Liver (tissue), 9 donors: Measurements from ENCODE around the gene CPA5. TPM values are rescaled to one million over a fixed set of nuclear protein-coding genes. Genes with fewer than 3 reads are reported as not detected.

Experiments
- DNase-seq: peaks from one replicate; pipeline ENCODE4 v3.0.0-alpha.2; 2017; ENCODE audit warnings: low spot score
- H3K27ac ChIP-seq, 2 donors: one replicate each; pipeline ENCODE4 v1.7.0; 2013; ENCODE audit warnings: inconsistent platforms in 2 of 2, low read length in 2 of 2, control low read depth in 1 of 2, low read depth in 1 of 2, mild to moderate bottlenecking in 1 of 2
- H3K27me3 ChIP-seq, 4 donors: one replicate each; pipeline versions ENCODE4 v1.6.1 to v1.7.0; 2013; ENCODE audit warnings: low read length in 3 of 4, inconsistent platforms in 1 of 4, mild to moderate bottlenecking in 1 of 4, moderate library complexity in 1 of 4; ENCODE audit not compliant: control insufficient read depth in 4 of 4, insufficient read depth in 4 of 4
- H3K36me3 ChIP-seq, 4 donors: one replicate each; pipeline versions ENCODE4 v1.6.1 to v1.7.0; 2013; ENCODE audit warnings: low read length in 3 of 4, mild to moderate bottlenecking in 3 of 4, low read depth in 1 of 4, moderate library complexity in 1 of 4; ENCODE audit not compliant: control insufficient read depth in 4 of 4, insufficient read depth in 3 of 4
- H3K4me1 ChIP-seq, 4 donors: one replicate each; pipeline versions ENCODE4 v1.6.1 to v1.7.0; 2013; ENCODE audit warnings: low read length in 3 of 4, mild to moderate bottlenecking in 3 of 4, moderate library complexity in 1 of 4; ENCODE audit not compliant: control insufficient read depth in 4 of 4, insufficient read depth in 4 of 4
- H3K4me3 ChIP-seq, 3 donors: one replicate each; pipeline versions ENCODE4 v1.6.1 to v1.7.0; 2013; ENCODE audit warnings: low read length in 3 of 3, control low read depth in 1 of 3, low read depth in 1 of 3, mild to moderate bottlenecking in 1 of 3
- H3K9ac ChIP-seq, 2 donors: one replicate each; pipeline ENCODE4 v1.7.0; 2013; ENCODE audit warnings: low read length in 2 of 2, mild to moderate bottlenecking in 2 of 2, moderate library complexity in 2 of 2, control low read depth in 1 of 2, low read depth in 1 of 2
- H3K9me3 ChIP-seq, 4 donors: one replicate each; pipeline versions ENCODE4 v1.6.1 to v1.7.0; 2013; ENCODE audit warnings: low read length in 3 of 4; ENCODE audit not compliant: control insufficient read depth in 4 of 4
- EGR1 ChIP-seq, 2 donors: IDR thresholded peaks; 2 replicates each; pipeline ENCODE4 v1.6.1; 2016 to 2018; ENCODE audit warnings: antibody characterized with exemption in 2 of 2, low read depth in 2 of 2
- FOXA1 ChIP-seq: IDR thresholded peaks from 2 replicates; pipeline ENCODE4 v1.6.1; 2016; ENCODE audit warnings: antibody characterized with exemption
- FOXA2 ChIP-seq: IDR thresholded peaks from 2 replicates; pipeline ENCODE4 v1.6.1; 2016; ENCODE audit warnings: antibody characterized with exemption
- GABPA ChIP-seq, 2 donors: IDR thresholded peaks in 1 of 2; conservative IDR thresholded peaks in 1 of 2; 2 replicates each; pipeline ENCODE4 v1.6.1; 2016; ENCODE audit warnings: antibody characterized with exemption in 2 of 2, mild to moderate bottlenecking in 1 of 2, moderate library complexity in 1 of 2
- HNF4A ChIP-seq, 2 donors: conservative IDR thresholded peaks; 2 replicates each; pipeline ENCODE4 v1.6.1; 2016; ENCODE audit warnings: antibody characterized with exemption in 2 of 2, mild to moderate bottlenecking in 2 of 2
- HNF4G ChIP-seq: IDR thresholded peaks from 2 replicates; pipeline ENCODE4 v1.6.1; 2016; ENCODE audit warnings: antibody characterized with exemption
- JUND ChIP-seq, 2 donors: IDR thresholded peaks; 2 replicates each; pipeline ENCODE4 v1.6.1; 2016; ENCODE audit warnings: antibody characterized with exemption in 2 of 2
- MAX ChIP-seq: IDR thresholded peaks from 2 replicates; pipeline ENCODE4 v1.6.1; 2016; ENCODE audit warnings: antibody characterized with exemption
- NR2F2 ChIP-seq: IDR thresholded peaks from 2 replicates; pipeline ENCODE4 v1.6.1; 2016; ENCODE audit warnings: antibody characterized with exemption
- RAD21 ChIP-seq, 2 donors: IDR thresholded peaks; 2 replicates each; pipeline ENCODE4 v1.6.1; 2016; ENCODE audit warnings: antibody characterized with exemption in 2 of 2, mild to moderate bottlenecking in 2 of 2
- REST ChIP-seq: IDR thresholded peaks from 2 replicates; pipeline ENCODE4 v1.6.1; 2016; ENCODE audit warnings: antibody characterized with exemption, mild to moderate bottlenecking
- RXRA ChIP-seq, 2 donors: IDR thresholded peaks; 2 replicates each; pipeline ENCODE4 v1.6.1; 2017 to 2018; ENCODE audit warnings: antibody characterized with exemption in 2 of 2, mild to moderate bottlenecking in 1 of 2
- SP1 ChIP-seq: IDR thresholded peaks from 2 replicates; pipeline ENCODE4 v1.6.1; 2018; ENCODE audit warnings: antibody characterized with exemption, mild to moderate bottlenecking
- TAF1 ChIP-seq: conservative IDR thresholded peaks from 2 replicates; pipeline ENCODE4 v1.6.1; 2016; ENCODE audit warnings: antibody characterized with exemption, mild to moderate bottlenecking
- YY1 ChIP-seq: IDR thresholded peaks from 2 replicates; pipeline ENCODE4 v1.6.1; 2016; ENCODE audit warnings: antibody characterized with exemption, mild to moderate bottlenecking
- ZBTB33 ChIP-seq: IDR thresholded peaks from 2 replicates; pipeline ENCODE4 v1.6.1; 2016; ENCODE audit warnings: antibody characterized with exemption
- WGBS: extraction: QIAGEN DNeasy Blood & Tissue Kit; methylation state at CpG from one replicate; pipeline ENCODE4 v1.1.7; 2013; 5-methylcytosine and 5-hydroxymethylcytosine counted together
- polyA plus RNA-seq, 2 donors: library from polyadenylated mRNA; stranded (reverse) in 1 of 2; unstranded in 1 of 2; fragments of 200-250 nt in 1 of 2; fragments of >200 nt in 1 of 2; fragmentation: Nextera tagmentation in 1 of 2; extraction: Ambion mirVana in 1 of 2; gene quantifications; one replicate each; pipeline versions ENCODE4 v1.2.1 to v1.2.3, GENCODE V29; 2013 to 2015
- total RNA-seq, 2 donors: library from RNA; depleted of rRNA; stranded (reverse); fragments of >200 nt; gene quantifications; one replicate each; pipeline ENCODE4 v1.2.3, GENCODE V29; 2014
- TF ChIP-seq, protein P1 (sequence below): IDR thresholded peaks from 2 replicates; pipeline ENCODE4 v1.6.1; 2016; ENCODE audit warnings: antibody characterized with exemption
- TF ChIP-seq, protein P2 (sequence below): fragments of 150-350 bp; IDR thresholded peaks from 2 replicates; pipeline ENCODE4 v1.5.1; 2017; ENCODE audit warnings: improper control_type of control experiment, low read depth, low read length; ENCODE audit not compliant: missing input control
- donor health status: healthy.
- donor health status: healthy.
- donor health status: healthy.
- donor health status: healthy.
- donor health status: healthy.

CPA5 gene
- total and polyA plus RNA-seq, 4 donors, result 0.33 TPM; not detected in 3

GRCh38 chr7:130401578-130401977 lies 57.0 kb downstream of the CPA5 start:
- DNase-seq, result no peak
- no peak overlapping the region for H3K27ac ChIP-seq
- TF ChIP-seq TAF1 (no peak), RAD21 (IDR thresholded peaks at IDR 0.05) (no peak), RXRA (IDR thresholded peaks at IDR 0.05) (no peak), HNF4A (conservative IDR thresholded peaks at IDR 0.05) (no peak), FOXA2 (no peak), MAX (no peak), ZBTB33 (no peak), REST (no peak), EGR1 (IDR thresholded peaks at IDR 0.05; ENCODE audit: low read depth in 2 of 2) (no peak), NR2F2 (no peak)
- TF ChIP-seq, protein P1, sequence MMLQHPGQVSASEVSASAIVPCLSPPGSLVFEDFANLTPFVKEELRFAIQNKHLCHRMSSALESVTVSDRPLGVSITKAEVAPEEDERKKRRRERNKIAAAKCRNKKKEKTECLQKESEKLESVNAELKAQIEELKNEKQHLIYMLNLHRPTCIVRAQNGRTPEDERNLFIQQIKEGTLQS, result no peak
- TF ChIP-seq, protein P2, sequence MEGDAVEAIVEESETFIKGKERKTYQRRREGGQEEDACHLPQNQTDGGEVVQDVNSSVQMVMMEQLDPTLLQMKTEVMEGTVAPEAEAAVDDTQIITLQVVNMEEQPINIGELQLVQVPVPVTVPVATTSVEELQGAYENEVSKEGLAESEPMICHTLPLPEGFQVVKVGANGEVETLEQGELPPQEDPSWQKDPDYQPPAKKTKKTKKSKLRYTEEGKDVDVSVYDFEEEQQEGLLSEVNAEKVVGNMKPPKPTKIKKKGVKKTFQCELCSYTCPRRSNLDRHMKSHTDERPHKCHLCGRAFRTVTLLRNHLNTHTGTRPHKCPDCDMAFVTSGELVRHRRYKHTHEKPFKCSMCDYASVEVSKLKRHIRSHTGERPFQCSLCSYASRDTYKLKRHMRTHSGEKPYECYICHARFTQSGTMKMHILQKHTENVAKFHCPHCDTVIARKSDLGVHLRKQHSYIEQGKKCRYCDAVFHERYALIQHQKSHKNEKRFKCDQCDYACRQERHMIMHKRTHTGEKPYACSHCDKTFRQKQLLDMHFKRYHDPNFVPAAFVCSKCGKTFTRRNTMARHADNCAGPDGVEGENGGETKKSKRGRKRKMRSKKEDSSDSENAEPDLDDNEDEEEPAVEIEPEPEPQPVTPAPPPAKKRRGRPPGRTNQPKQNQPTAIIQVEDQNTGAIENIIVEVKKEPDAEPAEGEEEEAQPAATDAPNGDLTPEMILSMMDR, result no peak
- no peak overlapping the region for H3K9ac ChIP-seq
- WGBS, result 92% methylated on average over 3 of the region's 3 CpGs
- H3K4me3 ChIP-seq, result no peak overlapping the region
- no peaks in the 10 kb centered on the region for H3K27me3 ChIP-seq
- peaks cover 0 to 2% (median under 1%) of the 10 kb centered on the region in 4 donors for H3K36me3 ChIP-seq
- no peaks in the 10 kb centered on the region for H3K4me1 ChIP-seq
- H3K9me3 ChIP-seq, result no peaks in the 10 kb centered on the region

DNA sequence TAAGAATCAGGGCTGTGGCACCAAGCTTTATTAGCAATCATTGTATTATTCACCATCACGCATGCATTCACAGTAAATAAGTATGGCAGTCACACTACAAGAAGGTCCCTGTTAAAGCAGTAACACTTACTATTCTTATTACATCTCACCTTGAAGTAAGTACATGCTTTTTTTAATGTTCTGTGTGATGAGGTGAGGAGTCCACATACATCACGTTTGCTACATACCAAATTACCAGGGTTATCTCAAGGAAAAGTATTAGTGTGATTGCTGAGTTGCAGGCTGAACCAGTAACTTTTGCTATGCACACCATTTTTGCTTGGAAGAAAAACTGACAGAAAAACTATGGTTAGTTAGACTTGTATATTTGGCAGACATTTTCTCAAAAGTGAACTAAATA lies 60.4 kb downstream of the CPA5 start:
- Histone ChIP-seq H3K9me3 (no peaks in the 10 kb centered on the region), H3K9ac (no peak overlapping the region), H3K4me1 (no peaks in the 10 kb centered on the region), H3K36me3 (peaks cover 0 to 2% (median under 1%) of the 10 kb centered on the region in 4 donors), H3K4me3 (no peak overlapping the region), H3K27me3 (no peaks in the 10 kb centered on the region), H3K27ac (no peak overlapping the region)
- TF ChIP-seq JUND (IDR thresholded peaks at IDR 0.05) (no peak), HNF4G (no peak), NR2F2 (no peak), TAF1 (no peak), FOXA1 (no peak), YY1 (no peak), GABPA (IDR thresholded peaks at IDR 0.05 in 1 of 2, conservative IDR thresholded peaks at IDR 0.05 in 1 of 2) (no peak), REST (no peak), FOXA2 (no peak), SP1 (no peak), RAD21 (IDR thresholded peaks at IDR 0.05) (no peak), HNF4A (conservative IDR thresholded peaks at IDR 0.05) (no peak), MAX (no peak)
- no peak for DNase-seq
- 89% methylated on average over 2 of the region's 2 CpGs for WGBS
